Mesendoderm (in vitro differentiated cells): Measurements from ENCODE around the gene ATP6V0D1.

ENCODE experiments used
- DNase-seq: peaks from one replicate; pipeline ENCODE4 v3.0.0; 2013
- H2AK5ac ChIP-seq: 2 replicates; pipeline ENCODE4 v1.6.1; 2013; ENCODE audit warnings: low read length, inconsistent platforms
- H2BK120ac ChIP-seq: 2 replicates; pipeline ENCODE4 v1.6.1; 2013; ENCODE audit warnings: low read depth, mild to moderate bottlenecking, low read length, moderate library complexity, mixed read lengths
- H2BK15ac ChIP-seq: replicated peaks from 2 replicates; pipeline ENCODE4 v1.6.1; 2013; ENCODE audit warnings: low read depth, mild to moderate bottlenecking, moderate library complexity
- H2BK5ac ChIP-seq: 2 replicates; pipeline ENCODE4 v1.6.1; 2013; ENCODE audit warnings: low read length, inconsistent platforms
- H3K18ac ChIP-seq: 2 replicates; pipeline ENCODE4 v1.6.1; 2013; ENCODE audit warnings: mild to moderate bottlenecking, low read length, mixed read lengths
- H3K23ac ChIP-seq: one replicate; pipeline ENCODE4 v1.6.1; 2013; ENCODE audit warnings: low read length
- H3K27ac ChIP-seq: 2 replicates; pipeline ENCODE4 v1.5.1; 2013; ENCODE audit warnings: low read depth, mild to moderate bottlenecking, inconsistent platforms, low read length, moderate library complexity
- H3K27me3 ChIP-seq: 2 replicates; pipeline ENCODE4 v1.6.1; 2013; ENCODE audit warnings: low read length, control low read depth, mild to moderate bottlenecking, inconsistent platforms; ENCODE audit not compliant: insufficient read depth, poor library complexity
- H3K36me3 ChIP-seq: 2 replicates; pipeline ENCODE4 v1.6.1; 2013; ENCODE audit warnings: low read length, inconsistent platforms; ENCODE audit not compliant: control insufficient read depth, insufficient read depth
- H3K4ac ChIP-seq: one replicate; pipeline ENCODE4 v1.6.1; 2013; ENCODE audit warnings: low read depth, mild to moderate bottlenecking, low read length, moderate library complexity
- H3K4me1 ChIP-seq: 2 replicates; pipeline ENCODE4 v1.6.1; 2013; ENCODE audit warnings: low read depth, low read length, inconsistent platforms; ENCODE audit not compliant: control insufficient read depth
- H3K4me2 ChIP-seq: 2 replicates; pipeline ENCODE4 v1.6.1; 2013; ENCODE audit warnings: low read length
- H3K4me3 ChIP-seq: 2 replicates; pipeline ENCODE4 v1.5.1; 2013; ENCODE audit warnings: mild to moderate bottlenecking, low read length
- H3K56ac ChIP-seq: one replicate; pipeline ENCODE4 v1.6.1; 2013; ENCODE audit warnings: low read length
- H3K79me1 ChIP-seq: 2 replicates; pipeline ENCODE4 v1.6.1; 2013; ENCODE audit warnings: low read length, inconsistent platforms
- H3K79me2 ChIP-seq: 2 replicates; pipeline ENCODE4 v1.6.1; 2013; ENCODE audit warnings: mild to moderate bottlenecking, low read length; ENCODE audit not compliant: control insufficient read depth, insufficient read depth
- H3K9ac ChIP-seq: 2 replicates; pipeline ENCODE4 v1.6.1; 2013; ENCODE audit warnings: low read length, inconsistent platforms
- H4K5ac ChIP-seq: one replicate; pipeline ENCODE4 v1.6.1; 2013; ENCODE audit warnings: low read length
- H4K8ac ChIP-seq: one replicate; pipeline ENCODE4 v1.6.1; 2013; ENCODE audit warnings: low read depth, mild to moderate bottlenecking, control low read depth, low read length, moderate library complexity
- WGBS: extraction: QIAGEN DNeasy Blood & Tissue Kit; methylation state at CpG from one replicate; pipeline ENCODE4 v1.1.7; 2013; ENCODE audit warnings: low lambda C conversion rate, missing lambda C conversion rate; ENCODE audit not compliant: insufficient coverage; ENCODE audit errors: extremely low coverage; 5-methylcytosine and 5-hydroxymethylcytosine counted together

Gene ATP6V0D1

GRCh38 chr16:67470359-67470758, 10.6 kb downstream of the ATP6V0D1 start:
- Histone ChIP-seq H3K4me2 (no peak overlapping the region), H3K56ac (no peak overlapping the region), H3K9ac (no peak overlapping the region), H3K4me3 (no peak overlapping the region), H2AK5ac (no peak overlapping the region), H3K36me3 (no peaks in the 10 kb centered on the region), H2BK15ac (no peak overlapping the region), H3K4me1 (peaks cover 1% of the 10 kb centered on the region), H3K27me3 (no peaks in the 10 kb centered on the region), H3K4ac (no peak overlapping the region), H3K27ac (no peak overlapping the region), H2BK5ac (no peak overlapping the region), H4K8ac (no peak overlapping the region), H4K5ac (no peak overlapping the region), H3K18ac (no peak overlapping the region), H3K23ac (no peak overlapping the region), H3K79me1 (peaks cover 20% of the 10 kb centered on the region), H2BK120ac (no peak overlapping the region), H3K79me2 (peaks cover 1% of the 10 kb centered on the region)
- WGBS = no CpG with 5 or more reads among the region's 7 CpGs
- no peak for DNase-seq

- H3K79me2 ChIP-seq = no peaks in the 10 kb centered on the region
- no CpG with 5 or more reads among the region's 5 CpGs for WGBS
- H2AK5ac ChIP-seq = no peak overlapping the region
- H3K4me3 ChIP-seq = no peak overlapping the region
- no peak overlapping the region for H3K27ac ChIP-seq
- no peak overlapping the region for H3K9ac ChIP-seq
- H2BK15ac ChIP-seq = no peak overlapping the region
- H3K56ac ChIP-seq = no peak overlapping the region
- H3K18ac ChIP-seq = no peak overlapping the region
- no peak overlapping the region for H3K4me2 ChIP-seq
- no peak overlapping the region for H4K5ac ChIP-seq
- no peaks in the 10 kb centered on the region for H3K36me3 ChIP-seq
- no peak overlapping the region for H2BK120ac ChIP-seq
- H4K8ac ChIP-seq = no peak overlapping the region
- peaks cover 1% of the 10 kb centered on the region for H3K4me1 ChIP-seq
- no peaks in the 10 kb centered on the region for H3K27me3 ChIP-seq
- no peak overlapping the region for H3K4ac ChIP-seq
- H2BK5ac ChIP-seq = no peak overlapping the region
- H3K79me1 ChIP-seq = peaks cover 11% of the 10 kb centered on the region
- no peak overlapping the region for H3K23ac ChIP-seq
- DNase-seq = no peak
Observed at GRCh38 chr16:67468731-67469130, 12.2 kb downstream of the ATP6V0D1 start.

GRCh38 chr16:67466581-67466980, 14.4 kb downstream of the ATP6V0D1 start:
- no peak overlapping the region for H3K23ac ChIP-seq
- no peak overlapping the region for H3K27ac ChIP-seq
- H3K27me3 ChIP-seq = no peaks in the 10 kb centered on the region
- H3K18ac ChIP-seq = no peak overlapping the region
- H3K56ac ChIP-seq = no peak overlapping the region
- no peak overlapping the region for H3K4me3 ChIP-seq
- H2BK120ac ChIP-seq = no peak overlapping the region
- no CpG with 5 or more reads among the region's 6 CpGs for WGBS
- H3K4me1 ChIP-seq = peaks cover 1% of the 10 kb centered on the region
- H3K36me3 ChIP-seq = no peaks in the 10 kb centered on the region
- DNase-seq = no peak
- H3K4me2 ChIP-seq = no peak overlapping the region
- H2AK5ac ChIP-seq = no peak overlapping the region
- H2BK5ac ChIP-seq = no peak overlapping the region
- no peak overlapping the region for H3K9ac ChIP-seq
- no peak overlapping the region for H2BK15ac ChIP-seq
- no peak overlapping the region for H4K8ac ChIP-seq
- H3K79me1 ChIP-seq = peaks cover 6% of the 10 kb centered on the region
- H4K5ac ChIP-seq = no peak overlapping the region
- no peaks in the 10 kb centered on the region for H3K79me2 ChIP-seq
- no peak overlapping the region for H3K4ac ChIP-seq

- peaks cover 1% of the 10 kb centered on the region for H3K4me1 ChIP-seq
- no peak overlapping the region for H4K8ac ChIP-seq
- H3K79me2 ChIP-seq = no peaks in the 10 kb centered on the region
- no peak overlapping the region for H2BK5ac ChIP-seq
- no peak overlapping the region for H3K18ac ChIP-seq
- H3K4me2 ChIP-seq = no peak overlapping the region
- H3K4ac ChIP-seq = no peak overlapping the region
- no peaks in the 10 kb centered on the region for H3K36me3 ChIP-seq
- no peak overlapping the region for H3K23ac ChIP-seq
- no peak overlapping the region for H3K4me3 ChIP-seq
- H2BK120ac ChIP-seq = no peak overlapping the region
- no peaks in the 10 kb centered on the region for H3K27me3 ChIP-seq
- H2BK15ac ChIP-seq = no peak overlapping the region
- no peak overlapping the region for H3K27ac ChIP-seq
- H3K56ac ChIP-seq = no peak overlapping the region
- no peak overlapping the region for H3K9ac ChIP-seq
- peaks cover 6% of the 10 kb centered on the region for H3K79me1 ChIP-seq
- DNase-seq = no peak
- no CpG with 5 or more reads among the region's 2 CpGs for WGBS
- H2AK5ac ChIP-seq = no peak overlapping the region
- no peak overlapping the region for H4K5ac ChIP-seq
Observed at GRCh38 chr16:67464565-67464964, 16.4 kb downstream of the ATP6V0D1 start.

GRCh38 chr16:67463691-67464090, 17.3 kb downstream of the ATP6V0D1 start:
- Histone ChIP-seq H3K4me1 (peaks cover 1% of the 10 kb centered on the region), H3K27me3 (no peaks in the 10 kb centered on the region), H3K4me3 (no peak overlapping the region), H3K4me2 (no peak overlapping the region), H3K4ac (no peak overlapping the region), H3K9ac (no peak overlapping the region), H2BK5ac (no peak overlapping the region), H3K36me3 (no peaks in the 10 kb centered on the region), H2BK15ac (no peak overlapping the region), H3K56ac (no peak overlapping the region), H3K27ac (no peak overlapping the region), H3K79me1 (peaks cover 6% of the 10 kb centered on the region), H4K5ac (no peak overlapping the region), H3K23ac (no peak overlapping the region), H2AK5ac (no peak overlapping the region), H4K8ac (no peak overlapping the region), H2BK120ac (no peak overlapping the region), H3K79me2 (no peaks in the 10 kb centered on the region), H3K18ac (no peak overlapping the region)
- DNase-seq = no peak
- no CpG with 5 or more reads among the region's 4 CpGs for WGBS

GRCh38 chr16:67463059-67463458, 17.9 kb downstream of the ATP6V0D1 start:
- H3K4me1 ChIP-seq = peaks cover 1% of the 10 kb centered on the region
- no peaks in the 10 kb centered on the region for H3K36me3 ChIP-seq
- H3K79me1 ChIP-seq = peaks cover 6% of the 10 kb centered on the region
- H3K4me3 ChIP-seq = no peak overlapping the region
- no peak overlapping the region for H3K9ac ChIP-seq
- H4K5ac ChIP-seq = no peak overlapping the region
- no peak overlapping the region for H2BK5ac ChIP-seq
- no peak overlapping the region for H2AK5ac ChIP-seq
- no peak overlapping the region for H3K23ac ChIP-seq
- H2BK15ac ChIP-seq = no peak overlapping the region
- H3K79me2 ChIP-seq = no peaks in the 10 kb centered on the region
- H3K4me2 ChIP-seq = no peak overlapping the region
- WGBS = no CpG with 5 or more reads among the region's 5 CpGs
- no peak overlapping the region for H2BK120ac ChIP-seq
- H3K27ac ChIP-seq = no peak overlapping the region
- no peak overlapping the region for H3K18ac ChIP-seq
- H4K8ac ChIP-seq = no peak overlapping the region
- no peak overlapping the region for H3K4ac ChIP-seq
- no peaks in the 10 kb centered on the region for H3K27me3 ChIP-seq
- H3K56ac ChIP-seq = no peak overlapping the region
- DNase-seq = no peak
